Fibroblast of skin of right biceps (primary cell): ENCODE results near the gene SNAI3.

ENCODE experiments used
- DNase-seq: peaks from one replicate; pipeline ENCODE4 v3.0.0-alpha.2; 2013

The SNAI3 gene

DNA sequence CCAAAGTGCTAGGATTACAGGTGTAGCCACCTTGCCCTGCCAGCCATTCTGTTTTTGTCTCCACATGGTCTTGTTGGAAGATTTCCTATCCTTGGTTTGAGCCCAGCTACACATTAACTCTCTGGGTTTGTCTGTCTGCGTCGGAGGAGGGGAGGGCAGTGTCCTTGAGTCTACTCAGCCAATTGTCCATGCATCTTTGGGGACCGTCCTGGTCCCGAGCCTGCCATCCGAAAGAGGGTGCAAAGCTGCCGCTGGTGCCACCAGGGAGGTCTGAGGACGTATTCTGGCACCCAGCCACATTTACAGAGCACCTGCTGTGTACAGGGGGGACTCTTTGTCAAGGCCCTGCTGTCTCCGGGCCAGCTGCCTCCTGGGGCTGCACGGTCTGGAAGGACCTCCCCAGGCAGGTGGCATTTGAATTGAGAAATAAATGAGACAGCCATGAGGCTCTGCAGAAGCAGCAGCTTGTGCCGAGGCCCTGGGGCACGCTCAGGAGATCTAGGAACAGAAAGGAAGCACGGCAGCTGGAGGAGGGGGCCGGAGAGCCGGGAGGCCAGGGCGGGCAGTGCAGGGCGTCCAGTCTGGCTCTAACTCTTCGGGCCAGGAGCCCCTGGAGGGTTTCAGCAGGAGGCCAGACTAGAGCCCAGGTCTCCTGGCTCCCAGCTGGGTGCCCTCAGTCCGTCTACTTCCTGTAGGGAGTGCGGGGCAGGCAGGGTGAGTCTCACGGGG, 36.9 kb downstream of the SNAI3 start:
- DNase-seq: no peak

DNA sequence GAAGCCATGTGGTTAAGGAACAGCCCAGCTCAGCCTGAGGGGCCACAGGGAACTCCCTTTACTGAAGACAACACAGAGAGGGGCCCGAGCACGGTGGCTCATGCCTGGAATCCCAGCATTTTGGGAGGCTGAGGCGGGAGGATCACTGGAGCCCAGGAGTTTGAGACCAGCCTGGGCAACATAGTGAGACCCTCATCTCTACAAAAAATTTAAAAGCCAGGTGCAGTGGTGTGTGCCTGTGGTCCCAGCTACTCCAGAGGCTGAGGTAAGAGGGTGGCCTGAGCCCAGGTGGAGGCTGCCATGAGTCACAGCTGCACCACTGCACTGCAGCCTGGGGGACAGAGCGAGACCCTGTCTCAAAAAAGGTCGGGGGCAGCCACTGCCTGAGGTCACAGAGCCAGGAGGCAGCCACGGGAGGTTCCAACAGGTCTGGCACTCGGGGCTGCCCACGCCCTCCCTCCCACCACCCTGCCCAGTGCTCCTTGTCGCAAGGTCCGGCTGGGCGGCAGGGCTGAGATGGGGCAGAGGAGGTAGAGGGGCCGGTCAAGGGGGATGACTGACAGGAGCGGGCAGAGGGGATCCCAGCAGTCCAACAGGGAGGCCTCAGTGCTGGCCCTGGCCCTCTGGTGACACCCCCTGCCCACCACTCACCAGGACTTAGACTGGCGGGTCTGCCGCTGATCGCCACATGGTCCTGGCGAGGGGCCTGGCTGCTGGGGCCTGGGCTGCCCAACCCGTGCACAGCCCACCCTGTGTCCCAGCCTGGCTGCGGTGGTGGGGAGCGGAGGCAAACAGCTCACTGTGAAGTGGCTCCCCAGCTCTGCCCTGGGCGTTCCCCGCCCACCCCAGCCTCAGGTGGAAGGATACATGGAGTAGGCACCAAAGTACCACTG, 38.9 kb downstream of the SNAI3 start:
- no peak for DNase-seq

- no peak for DNase-seq
These were observed 39.8 kb downstream of the SNAI3 start for GRCh38 chr16:88646345-88647034.

DNA sequence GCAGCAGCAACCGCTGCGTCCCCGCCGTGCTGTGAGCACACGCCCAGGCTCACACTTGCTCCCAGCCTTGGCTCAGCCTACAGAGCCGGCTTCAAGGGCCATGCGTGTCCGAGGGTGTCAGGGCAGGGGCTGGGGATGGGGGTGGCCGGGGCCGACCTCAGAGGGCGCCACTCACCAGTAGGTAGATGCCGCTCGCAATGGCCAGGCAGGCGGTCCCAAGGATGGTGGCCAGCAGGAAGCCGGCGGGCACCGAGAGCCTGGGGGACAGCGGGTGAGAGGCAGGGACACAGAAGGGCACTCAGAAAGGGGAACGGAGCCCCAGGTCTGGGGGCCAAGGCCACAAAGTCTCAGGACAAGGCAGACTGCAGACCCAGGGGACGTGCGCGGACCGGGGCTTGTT, 40.4 kb downstream of the SNAI3 start:
- no peak for DNase-seq

DNA sequence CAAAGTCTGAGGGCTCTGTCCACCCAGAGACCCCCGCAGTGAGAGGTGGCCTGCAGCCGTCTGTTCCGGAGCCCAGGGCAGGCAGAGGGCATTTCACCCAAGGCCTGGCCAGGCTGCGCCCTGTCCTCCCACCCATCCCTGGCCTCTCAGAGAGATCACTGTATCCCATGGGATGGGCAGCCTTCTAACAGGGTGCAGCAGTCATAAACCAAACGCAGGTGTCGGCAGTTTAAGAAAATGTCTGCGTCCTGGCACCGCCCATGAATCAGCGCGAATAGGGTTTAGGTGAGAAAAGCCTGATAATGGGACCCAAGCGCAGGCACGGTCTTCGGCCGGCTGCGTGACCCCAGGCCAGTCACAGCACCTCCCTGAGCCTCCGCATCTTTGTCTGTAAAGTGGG, 40.9 kb downstream of the SNAI3 start:
- no peak for DNase-seq

DNA sequence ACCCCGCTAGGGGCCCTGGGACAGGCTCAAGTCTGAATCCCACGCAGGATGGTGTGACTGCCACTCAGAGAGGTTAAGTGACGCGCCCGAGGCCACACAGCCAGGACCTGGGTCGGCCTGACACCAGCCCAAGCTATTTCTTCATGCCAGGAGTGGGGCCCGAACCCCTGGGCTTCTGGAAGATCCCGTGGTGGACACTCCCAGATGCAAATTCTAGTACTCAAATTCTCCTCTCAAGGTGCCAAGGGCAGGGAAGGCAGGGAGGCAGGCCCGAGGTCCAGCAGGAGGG, 42.7 kb downstream of the SNAI3 start:
- DNase-seq: no peak

- DNase-seq: no peak
These were observed 43.2 kb downstream of the SNAI3 start for GRCh38 chr16:88642881-88643643.

GRCh38 chr16:88640498-88641247, 45.6 kb downstream of the SNAI3 start:
- DNase-seq: no peak

- no peak for DNase-seq
These were observed 46.2 kb downstream of the SNAI3 start for GRCh38 chr16:88640039-88640495.

DNA sequence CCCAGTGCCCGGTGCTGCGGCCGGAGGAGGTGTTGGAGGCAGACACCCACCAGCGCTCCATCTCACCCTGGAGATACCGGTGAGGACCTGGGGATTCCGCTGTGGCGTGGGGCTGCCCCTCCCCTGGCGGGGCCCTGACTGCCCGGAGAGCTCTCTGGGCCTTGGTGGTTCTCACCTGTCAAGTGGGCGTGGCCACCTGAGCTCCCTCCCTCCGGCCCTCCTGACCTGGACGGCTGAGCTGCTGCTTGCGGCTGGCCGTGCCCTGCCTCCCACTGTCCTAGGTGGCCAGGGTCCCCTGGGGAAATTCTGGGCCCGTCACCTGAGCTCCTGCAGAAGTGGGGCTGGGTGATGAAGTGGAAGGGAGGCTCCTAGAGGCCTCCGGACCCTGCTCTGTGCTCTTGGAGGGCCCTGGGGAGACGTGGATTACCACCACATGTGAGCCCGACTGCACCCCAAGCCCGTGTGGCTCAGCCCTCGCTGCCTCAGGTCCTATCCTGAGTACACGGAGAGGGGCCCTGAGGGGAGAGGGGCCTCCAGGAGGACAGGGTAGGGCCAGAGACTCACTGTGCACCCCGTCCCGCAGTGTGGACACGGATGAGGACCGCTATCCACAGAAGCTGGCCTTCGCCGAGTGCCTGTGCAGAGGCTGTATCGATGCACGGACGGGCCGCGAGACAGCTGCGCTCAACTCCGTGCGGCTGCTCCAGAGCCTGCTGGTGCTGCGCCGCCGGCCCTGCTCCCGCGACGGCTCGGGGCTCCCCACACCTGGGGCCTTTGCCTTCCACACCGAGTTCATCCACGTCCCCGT, 46.9 kb downstream of the SNAI3 start:
- DNase-seq: no peak

- no peak for DNase-seq
These were observed 47.7 kb downstream of the SNAI3 start, which contains the start of gene IL17C for GRCh38 chr16:88638323-88639230. Gene IL17C (plus strand): TSS chr16:88638572. CDS start chr16:88638642, 70 bp downstream.

GRCh38 chr16:88636488-88637265, 49.6 kb downstream of the SNAI3 start:
- no peak for DNase-seq

GRCh38 chr16:88635671-88636319, 50.5 kb downstream of the SNAI3 start:
- DNase-seq: no peak

GRCh38 chr16:88634994-88635670, 51.2 kb downstream of the SNAI3 start:
- no peak for DNase-seq

DNA sequence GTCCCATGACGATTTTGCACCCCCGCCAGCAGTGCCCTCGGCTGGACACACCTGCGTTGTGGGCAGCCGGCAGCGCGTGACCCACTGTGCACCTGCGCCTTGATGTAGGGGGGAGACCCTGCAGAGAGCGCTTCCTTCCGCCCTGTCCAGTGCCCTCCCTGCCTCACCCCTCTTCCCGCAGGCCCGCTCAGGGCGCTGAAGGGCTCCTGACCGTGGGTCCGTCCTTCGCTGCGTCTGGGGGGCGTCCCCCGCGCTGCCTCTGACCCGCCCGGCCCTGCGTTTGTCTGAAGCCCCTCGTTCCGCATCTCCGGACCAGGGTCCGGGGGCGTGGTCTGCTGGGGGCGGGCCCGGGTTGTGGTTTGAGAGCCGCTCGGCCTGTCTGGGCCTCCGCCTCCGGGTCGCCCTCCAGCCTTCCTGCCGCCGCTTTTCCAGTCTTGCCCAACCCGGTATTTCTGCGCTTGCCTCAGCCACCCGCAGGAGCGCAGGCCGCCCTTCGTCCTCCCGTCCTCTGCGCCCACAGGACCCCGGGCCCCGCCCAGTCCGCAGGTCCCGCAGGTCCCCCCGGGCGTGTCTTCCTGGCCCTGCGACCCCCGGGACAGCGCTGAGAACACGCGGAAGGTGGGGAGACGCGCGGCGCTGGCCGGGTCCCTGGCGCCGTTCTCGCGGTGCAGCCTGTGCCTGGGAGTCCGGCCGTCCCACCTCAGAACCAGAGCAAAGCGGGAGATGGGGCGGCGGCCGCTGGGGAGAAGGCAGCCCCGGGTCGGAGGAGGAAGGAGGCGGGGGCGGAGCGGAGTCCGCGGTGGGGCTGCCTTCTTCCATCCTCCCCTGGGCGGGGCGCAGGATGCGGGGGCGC, 51.9 kb downstream of the SNAI3 start:
- peak; percentile 23 for DNase-seq

DNA sequence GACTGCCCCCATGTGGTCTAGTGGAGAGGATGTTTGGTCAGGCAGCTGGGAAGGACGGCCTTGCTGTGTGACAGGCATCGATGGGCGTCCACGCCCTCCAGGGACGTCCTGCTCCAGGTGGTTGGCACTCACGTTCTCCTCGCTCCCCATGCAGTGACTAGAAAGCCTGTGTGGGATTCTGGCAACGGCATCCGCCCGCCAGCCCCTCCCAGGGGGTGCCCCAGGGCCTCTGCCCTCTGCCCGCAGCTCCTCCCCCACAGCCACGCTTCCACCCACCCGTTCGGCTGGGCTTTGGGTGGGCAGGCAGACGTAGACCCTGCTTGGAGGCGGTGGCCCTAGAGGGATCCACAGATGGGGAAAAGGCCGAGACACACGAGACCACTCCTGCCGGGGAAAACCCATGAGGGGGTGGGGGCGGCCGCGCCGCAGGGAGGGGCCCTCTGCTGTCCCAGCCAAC, 52.6 kb downstream of the SNAI3 start:
- DNase-seq: peak; percentile 22

GRCh38 chr16:88632587-88632930, 53.7 kb downstream of the SNAI3 start:
- DNase-seq: no peak
